OCI-M1 (cell line): ENCODE results near the gene HYAL1.

Experiments
- DNase-seq: peaks from one replicate; lab custom pipeline; 2025; lab: John Stamatoyannopoulos, UW

Gene HYAL1

GRCh38 chr3:50260027-50260941 lies 43.1 kb downstream of the HYAL1 start:
- peak; percentile 89 for DNase-seq

GRCh38 chr3:50259432-50260026 lies 43.8 kb downstream of the HYAL1 start:
- no peak for DNase-seq

- DNase-seq, result no peak
Observed at GRCh38 chr3:50258979-50259378, 44.4 kb downstream of the HYAL1 start.

GRCh38 chr3:50258029-50258680 lies 45.2 kb downstream of the HYAL1 start:
- no peak for DNase-seq

GRCh38 chr3:50256978-50257890 lies 46.1 kb downstream of the HYAL1 start:
- DNase-seq, result peak; percentile 56

GRCh38 chr3:50255251-50255615 lies 48.1 kb downstream of the HYAL1 start:
- no peak for DNase-seq

- no peak for DNase-seq
Observed at GRCh38 chr3:50254577-50255250, 48.7 kb downstream of the HYAL1 start.

- no peak for DNase-seq
Observed at GRCh38 chr3:50251220-50251619, 52.2 kb downstream of the HYAL1 start.

GRCh38 chr3:50250514-50250913 lies 52.9 kb downstream of the HYAL1 start:
- DNase-seq, result no peak
